NCI-H1694 treated with DMSO at 0.1 percent for 48 hours (cell line): Measurements from ENCODE around the gene PLOD1.
A peak's percentile ranks its signal among the peaks of the same experiment; 100 is the strongest.
"Not testable (repeated sequence)": the region's sequence is repeated elsewhere in the genome, so short reads cannot be mapped to it uniquely, and the experiment has no call there.

ENCODE experiments used
- DNase-seq: peaks from one replicate; lab custom pipeline; 2025; lab: John Stamatoyannopoulos, UW

PLOD1 gene

DNA sequence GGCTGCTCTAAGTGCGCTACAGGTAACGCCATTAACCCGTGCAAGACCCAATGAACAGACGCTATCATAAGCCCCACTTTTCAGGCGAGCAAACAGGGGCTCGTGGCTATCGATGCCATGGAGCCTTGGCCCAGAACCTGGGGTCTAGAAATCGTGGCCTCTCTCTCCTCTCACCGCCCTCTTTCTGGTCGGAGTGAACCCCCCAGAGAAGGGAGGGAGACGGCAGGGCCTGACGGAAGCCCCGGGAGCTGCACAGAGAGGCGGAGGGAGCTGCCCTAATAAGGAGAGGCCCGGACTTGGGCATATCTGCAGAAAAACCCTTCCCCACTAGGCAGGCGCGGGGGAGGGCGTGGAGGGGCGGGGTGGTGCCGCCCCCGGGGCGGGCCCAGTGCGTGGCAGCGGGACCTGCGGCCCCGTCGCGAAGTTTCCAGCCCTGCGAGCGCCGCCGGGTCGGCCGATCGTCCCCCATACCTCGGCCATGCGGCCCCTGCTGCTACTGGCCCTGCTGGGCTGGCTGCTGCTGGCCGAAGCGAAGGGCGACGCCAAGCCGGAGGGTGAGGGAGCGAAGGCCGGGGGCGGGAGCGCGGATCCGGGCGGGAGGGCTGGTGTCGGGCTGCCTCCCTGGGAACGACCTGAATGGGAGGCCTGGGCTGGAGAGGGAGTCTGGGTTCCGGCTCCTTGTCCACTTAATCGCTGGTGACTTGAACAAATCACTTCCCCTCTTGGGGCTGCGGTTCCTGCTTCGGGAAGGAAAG lies at the start of gene PLOD1:
Gene PLOD1 (plus strand): TSS at position 416 of the 755 bp plus-strand sequence. CDS start 63 bp downstream, at position 479.
- DNase-seq = peak; percentile 27

GRCh38 chr1:11885916-11886315 lies 48.6 kb upstream of the PLOD1 start:
- peak; percentile 11 for DNase-seq

DNA sequence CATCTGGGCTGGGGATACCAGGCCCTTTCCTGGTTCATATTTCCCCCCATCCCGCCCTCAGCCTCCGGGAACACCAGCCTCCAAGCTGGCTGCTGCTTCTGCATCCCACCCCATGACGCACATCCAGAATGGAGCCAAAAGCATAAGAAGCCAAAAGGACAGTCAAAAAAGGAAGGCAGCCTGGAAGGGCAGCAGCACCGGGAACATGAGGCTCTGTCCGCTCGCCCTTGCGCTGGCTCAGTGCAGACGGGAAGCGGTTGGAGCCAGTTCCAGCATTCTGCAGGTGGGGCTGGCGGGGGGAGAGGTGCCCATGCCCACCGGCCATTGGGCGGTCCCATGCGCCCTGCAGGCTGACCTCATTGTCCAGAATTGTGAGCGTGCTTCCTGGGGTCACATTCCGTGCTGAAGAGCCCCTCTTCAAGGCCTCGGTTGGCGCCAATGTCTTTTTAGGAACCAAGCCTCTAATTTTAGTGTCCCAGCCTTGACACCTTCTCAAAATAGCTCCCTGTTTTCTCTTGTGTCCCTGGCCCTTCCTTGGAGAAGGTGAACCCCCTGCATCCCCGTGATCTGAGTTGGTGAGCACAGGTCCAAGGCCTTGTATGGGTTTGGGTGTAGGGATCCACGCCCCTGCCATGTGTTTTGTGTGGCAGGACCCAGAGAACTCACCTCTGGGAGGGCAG lies 47.4 kb upstream of the PLOD1 start:
- no peak for DNase-seq

DNA sequence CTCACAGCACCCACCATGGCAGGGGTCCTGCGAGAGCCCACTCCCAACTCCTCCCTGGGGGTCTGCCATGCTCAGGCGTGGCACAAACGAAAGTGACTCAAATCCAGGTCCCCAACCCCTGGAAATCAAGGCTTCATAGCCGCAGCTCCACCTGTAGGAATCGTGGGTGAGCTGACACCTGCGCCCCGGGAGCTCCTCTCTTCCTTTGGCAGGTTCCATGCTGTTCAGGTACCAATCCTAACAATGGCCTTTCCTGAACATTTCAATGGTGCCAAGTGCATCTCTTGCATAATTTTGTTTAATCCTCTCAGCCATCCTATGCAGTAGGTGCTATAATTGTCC lies 46.9 kb upstream of the PLOD1 start:
- DNase-seq = no peak

DNA sequence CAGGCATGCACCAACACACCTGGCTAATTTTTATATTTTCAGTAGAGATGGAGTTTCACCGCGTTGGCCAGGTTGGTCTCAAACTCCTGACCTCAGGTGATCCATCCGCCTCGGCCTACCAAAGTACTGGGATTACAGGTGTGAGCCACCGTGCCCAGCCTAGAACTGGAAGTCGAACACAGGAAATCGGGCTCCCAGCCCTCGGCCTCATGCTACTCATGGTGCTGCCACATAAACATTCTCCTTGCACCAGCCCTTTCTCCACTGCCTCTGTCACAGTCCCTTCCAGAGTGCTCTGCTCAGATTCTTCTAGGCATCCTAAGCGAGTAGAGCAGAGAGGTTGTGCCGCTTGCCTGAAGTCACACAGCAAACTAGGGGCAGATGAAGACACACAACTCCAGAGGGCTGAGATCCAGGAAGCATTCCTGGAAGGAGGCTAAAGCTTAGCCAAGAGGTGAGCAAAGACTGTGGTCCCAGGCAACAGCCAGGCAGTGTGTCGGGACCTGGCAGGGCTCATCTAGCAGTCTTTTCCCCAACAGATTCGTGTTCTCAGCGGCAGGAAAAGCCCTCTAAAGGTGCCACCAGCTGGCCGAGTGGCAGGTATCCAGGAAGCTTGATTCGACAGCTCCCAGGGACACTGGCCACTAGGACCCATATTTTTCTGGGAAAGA lies 46.2 kb upstream of the PLOD1 start:
- no peak for DNase-seq

- no peak for DNase-seq
These were observed 45.7 kb upstream of the PLOD1 start for GRCh38 chr1:11888877-11889208.

DNA sequence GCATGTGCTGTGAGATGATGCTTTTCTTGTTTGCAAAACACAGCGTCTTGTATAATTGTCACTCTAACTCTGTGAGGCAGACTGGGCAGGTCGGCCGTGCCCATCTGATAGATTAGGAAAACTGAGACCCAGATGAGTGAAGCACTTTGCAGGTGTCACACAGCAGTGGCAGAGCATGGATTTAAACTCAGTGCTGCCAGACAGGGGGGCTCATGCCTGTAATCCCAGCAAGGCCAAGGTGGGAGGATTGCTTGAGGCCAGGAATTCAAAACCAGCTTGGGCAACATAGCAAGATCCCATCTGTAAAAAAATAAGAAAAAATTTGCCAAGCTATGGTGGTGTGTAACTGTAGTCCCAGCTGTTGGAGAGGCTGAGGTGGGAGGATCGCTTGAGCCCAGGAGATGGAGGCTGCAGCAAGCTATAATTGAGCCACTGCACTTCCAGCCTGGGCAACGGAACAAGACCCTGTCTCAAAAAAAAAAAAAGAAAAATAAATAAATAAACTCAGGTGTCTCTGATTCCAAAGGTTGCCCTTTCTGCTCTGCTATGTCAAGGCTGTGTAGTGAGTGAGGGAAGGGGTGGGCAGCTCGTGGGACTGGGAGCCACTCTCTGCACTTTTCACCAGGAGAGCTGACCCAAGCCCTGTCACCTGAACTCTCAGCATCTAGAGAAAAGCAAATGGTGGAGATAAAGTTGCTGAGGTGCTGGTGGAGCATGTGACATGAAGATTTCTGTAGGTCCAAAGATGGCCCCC lies 42.9 kb upstream of the PLOD1 start:
- DNase-seq = no peak

GRCh38 chr1:11893907-11894251 lies 40.6 kb upstream of the PLOD1 start:
- DNase-seq = peak; percentile 42

DNA sequence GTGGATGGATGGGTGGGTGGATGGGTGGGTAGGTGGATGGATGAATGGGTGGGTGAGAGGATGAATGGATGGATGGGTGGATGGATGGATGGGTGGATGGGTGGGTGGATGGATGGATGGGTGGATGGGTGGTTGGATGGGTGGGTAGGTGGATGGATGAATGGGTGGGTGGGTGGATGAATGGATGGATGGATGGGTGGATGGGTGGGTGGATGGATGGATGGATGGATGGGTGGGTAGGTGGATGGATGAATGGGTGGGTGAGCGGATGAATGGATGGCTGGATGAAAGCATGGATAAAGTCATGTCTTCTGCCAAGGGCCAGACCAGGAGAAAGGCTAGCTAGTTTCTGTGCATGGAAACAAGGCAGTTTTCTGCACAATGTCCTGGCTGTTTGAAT lies 40.0 kb upstream of the PLOD1 start:
- DNase-seq = not testable (repeated sequence)

DNA sequence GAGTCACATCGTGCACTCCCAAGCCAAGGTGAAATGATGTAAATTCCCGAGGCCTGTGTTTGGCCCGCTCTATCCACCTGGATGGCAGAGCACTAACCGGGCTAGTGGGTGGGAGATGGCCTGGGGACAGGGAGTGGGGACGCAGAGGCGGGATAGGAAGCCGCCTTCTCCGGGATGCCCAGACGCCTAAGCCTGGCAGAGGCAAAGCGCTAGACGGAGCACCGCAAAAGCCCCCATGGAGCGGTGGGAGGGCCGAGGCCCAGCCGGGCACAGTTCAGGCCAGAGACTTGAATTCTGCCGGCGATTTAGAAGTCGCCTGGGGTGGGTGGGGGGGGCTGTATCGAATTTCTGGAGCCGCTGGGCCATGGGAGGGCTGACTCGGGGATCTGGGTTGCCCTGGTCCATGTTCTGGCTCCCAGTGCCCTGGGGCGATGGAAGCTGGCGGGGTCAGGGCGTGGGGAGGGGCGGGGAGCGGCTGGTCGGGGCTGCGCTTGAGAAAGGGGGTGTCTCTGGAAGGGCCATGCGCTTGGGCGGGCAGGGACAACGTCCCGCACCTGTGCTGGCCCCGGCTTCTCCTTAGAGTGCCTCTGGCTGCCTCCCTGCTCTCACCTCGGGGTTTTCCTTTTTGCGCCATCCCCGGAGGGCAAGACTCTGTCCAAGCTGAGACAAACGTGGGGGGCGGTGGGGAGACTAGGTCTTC lies 36.3 kb upstream of the PLOD1 start:
- DNase-seq = no peak

- DNase-seq = no peak
These were observed 35.6 kb upstream of the PLOD1 start for GRCh38 chr1:11898831-11899467.

GRCh38 chr1:11901446-11901845 lies 33.1 kb upstream of the PLOD1 start:
- DNase-seq = not testable (repeated sequence)

DNA sequence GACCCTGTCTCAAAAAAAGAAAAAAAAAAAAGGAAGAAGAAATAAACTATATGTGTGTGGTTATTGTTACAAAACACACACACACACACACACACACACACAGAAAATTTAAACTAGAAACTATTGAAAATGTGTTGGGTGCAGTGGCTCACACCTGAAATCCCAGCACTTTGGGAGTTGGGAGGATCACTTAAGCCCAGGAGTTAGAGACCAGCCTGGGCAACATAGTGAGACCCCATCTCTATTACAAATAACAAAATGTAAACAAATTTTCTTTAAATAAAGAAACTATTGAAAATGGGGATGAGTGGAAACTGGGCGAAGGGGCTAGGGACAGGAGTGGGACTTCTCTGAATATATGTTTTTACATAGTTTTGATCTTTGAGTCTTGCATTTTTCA lies 31.3 kb upstream of the PLOD1 start:
- no peak for DNase-seq

DNA sequence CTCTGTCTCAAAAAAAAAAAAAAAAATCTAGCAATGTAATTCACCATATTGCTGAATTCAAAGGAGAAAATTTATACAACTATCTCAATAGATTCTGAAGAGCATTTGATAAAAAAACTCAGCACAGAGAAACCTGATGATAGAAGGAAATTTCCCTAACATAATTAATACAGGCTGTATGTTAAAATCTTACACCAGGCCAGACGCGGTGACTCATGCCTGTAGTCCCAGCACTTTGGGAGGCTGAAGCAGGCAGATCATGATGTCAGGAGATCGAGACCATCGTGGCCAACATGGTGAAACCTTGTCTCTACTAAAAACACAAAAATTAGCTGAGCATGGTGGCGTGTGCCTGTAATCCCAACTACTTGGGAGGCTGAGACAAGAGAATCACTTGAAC lies 30.4 kb upstream of the PLOD1 start:
- DNase-seq = not testable (repeated sequence)

DNA sequence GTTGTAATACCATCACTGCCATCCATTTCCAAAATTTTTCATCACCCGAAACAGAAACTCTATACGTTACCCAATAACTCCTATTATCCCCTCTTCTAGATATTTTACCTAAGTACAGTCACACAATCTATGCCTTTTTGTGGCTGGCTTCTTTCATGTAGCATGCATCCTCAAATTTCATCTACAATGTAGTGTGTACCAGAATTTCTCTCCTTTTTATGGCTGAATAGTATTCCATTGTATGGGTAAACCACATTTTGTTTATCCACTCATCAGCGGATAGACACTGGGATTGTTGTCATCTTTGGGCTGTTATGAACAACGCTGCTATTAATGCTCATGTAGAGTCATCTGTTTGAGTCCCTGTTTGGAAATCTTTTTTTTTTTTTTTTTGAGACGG lies 29.5 kb upstream of the PLOD1 start:
- no peak for DNase-seq

DNA sequence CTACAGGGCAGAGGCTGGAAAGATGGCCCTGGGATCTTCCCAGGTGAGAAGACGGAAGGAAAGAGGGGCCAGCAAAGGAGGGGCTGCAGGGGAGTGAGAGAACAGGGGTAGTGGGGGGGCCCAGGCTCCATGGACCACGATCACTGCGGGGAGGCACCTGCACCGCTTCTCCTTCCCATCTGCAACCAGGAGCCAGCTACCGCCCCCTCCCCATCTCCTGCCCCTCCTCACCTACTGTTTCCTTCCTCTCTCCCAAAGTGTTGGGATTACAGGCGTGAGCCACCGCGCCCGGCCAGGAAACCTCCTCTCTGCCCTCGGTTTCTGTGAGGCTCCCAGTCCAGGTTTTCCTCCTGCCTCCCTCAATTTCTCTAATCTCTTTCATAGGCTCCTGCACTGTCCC lies 27.6 kb upstream of the PLOD1 start:
- DNase-seq = no peak

DNA sequence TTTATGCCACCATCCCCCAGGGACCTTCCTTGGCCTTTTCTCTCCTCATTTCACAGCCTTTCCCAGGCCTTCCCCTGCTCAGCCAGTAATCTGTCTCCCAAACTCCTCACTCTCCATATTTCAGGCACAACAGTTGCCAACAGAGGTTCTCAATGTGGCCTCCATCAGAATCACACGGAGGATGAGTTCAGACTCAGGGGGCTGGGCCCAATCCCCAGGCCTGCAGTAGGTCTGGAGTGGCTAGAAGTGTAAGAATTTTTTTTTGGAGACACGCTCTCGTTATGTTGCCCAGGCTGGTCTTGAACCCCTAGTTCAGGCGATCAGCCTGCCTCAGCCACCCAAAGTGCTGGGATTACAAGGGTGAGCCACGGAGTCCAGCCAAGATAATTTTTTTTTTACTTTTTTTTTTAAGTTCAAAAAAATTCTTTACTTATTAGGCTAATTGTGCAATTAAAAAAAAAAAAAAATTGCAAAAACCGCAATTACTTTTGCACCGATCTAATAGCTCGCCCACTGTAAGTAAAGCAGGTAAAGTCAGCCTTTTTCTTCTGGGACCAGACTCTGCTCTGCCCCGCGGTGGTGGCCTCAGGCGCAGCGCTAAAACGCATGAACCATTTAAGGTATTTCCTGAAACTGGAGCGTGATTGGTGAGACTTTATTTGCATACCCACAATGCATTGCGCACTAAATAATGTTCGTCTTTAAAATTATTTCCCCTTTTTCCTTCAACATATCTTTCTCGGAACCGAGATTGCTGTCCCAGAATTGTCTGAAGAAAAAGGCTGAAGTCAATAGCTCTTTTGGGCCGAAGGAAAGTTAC lies 27.0 kb upstream of the PLOD1 start:
- DNase-seq = peak; percentile 93

- peak; percentile 98 for DNase-seq
These were observed 26.3 kb upstream of the PLOD1 start for GRCh38 chr1:11908095-11908675.

- DNase-seq = not testable (repeated sequence)
These were observed 23.6 kb upstream of the PLOD1 start for GRCh38 chr1:11910914-11911228.

- DNase-seq = no peak
These were observed 22.5 kb upstream of the PLOD1 start for GRCh38 chr1:11912000-11912399.
